Urothelium cell line (cell line): Measurements from ENCODE around the gene EPS8L2.
A peak's percentile ranks its signal among the peaks of the same experiment; 100 is the strongest.

Experiments
- DNase-seq: peaks from one replicate; pipeline ENCODE4 v3.0.0; 2011; ENCODE audit warnings: low spot score, mixed read lengths
- FAIRE-seq: peaks from 2 replicates; lab custom pipeline; 2011; peaks lifted over from hg19 to GRCh38; lab: Jason Lieb, UNC

Gene EPS8L2

DNA sequence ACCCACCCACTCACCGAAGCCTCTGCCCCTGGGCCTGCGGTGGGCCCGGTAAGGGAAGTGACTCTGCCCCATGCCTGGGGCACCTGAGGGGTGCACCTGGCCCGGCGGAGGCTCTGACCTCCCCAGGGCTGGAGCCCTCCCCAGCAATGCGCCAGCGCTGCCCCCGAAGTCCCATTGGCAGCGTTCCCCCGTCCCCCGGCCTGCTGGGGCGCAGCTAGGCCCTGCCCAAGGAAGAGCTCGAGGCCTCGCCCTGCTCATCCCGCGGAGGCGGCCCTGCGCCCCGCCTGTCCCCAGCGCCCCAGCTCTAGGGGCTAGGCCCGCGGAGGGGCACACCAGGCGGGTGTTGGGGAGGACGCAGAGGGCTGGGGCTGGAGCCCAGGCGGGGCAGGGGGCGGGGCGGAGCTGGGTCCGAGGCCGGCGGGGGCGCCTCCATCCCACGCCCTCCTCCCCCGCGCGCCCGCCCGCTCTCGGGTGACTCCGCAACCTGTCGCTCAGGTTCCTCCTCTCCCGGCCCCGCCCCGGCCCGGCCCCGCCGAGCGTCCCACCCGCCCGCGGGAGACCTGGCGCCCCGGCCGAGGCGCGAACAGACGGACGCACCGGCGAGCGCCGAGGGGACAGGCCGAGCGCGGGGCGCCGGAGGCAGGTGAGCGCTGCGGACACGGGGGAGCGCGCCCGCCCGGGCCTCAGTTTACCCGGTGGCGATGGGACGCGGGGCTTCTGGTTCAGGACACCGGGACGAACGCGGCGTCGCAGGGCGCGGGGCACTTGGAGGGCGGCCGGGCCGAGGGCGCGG lies at the start of gene EPS8L2:
Gene EPS8L2 (plus strand): TSS at position 586 of the 793 bp plus-strand sequence. CDS start 3,177 bp downstream, outside the sequence.
- FAIRE-seq: no peak
- DNase-seq: peak; percentile 51

DNA sequence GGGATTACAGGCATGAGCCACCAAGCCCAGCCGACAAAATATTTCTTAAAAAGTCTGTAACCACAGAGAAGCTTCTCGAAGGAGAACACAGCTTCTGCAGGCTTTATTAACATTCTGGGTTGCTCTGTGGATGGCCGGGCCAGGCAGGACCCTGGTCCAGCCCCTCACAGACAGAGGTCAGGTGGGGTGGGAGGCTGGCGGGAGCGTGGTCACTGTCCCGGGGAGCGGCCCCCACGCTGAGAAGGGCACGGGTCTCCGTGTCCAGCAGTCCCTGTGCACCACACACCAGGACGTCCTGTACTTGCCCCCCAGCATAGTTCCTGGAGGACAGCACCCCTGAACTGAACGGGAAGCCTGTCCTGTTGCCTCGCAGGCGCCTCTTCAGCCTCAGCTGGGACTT lies 49.6 kb upstream of the EPS8L2 start:
- FAIRE-seq: no peak
- DNase-seq: no peak

DNA sequence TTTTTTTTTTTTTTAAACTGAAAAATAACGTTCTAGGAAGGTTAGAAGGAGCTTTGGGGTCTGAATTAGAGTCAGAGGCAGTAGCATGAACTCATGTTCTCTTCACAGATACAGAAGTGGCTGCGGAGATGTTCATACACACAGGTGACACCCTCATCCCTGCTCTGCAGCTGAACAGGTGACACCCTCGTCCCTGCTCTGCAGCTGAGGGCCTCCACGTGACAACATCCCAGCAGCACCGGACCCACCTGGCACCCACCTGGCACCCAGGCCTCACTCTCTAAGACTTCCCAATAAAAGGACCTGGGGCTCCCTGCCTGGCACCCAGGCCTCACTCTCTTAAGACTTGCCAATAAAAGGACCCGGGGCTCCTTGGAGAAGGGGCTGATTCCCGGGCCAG lies 49.2 kb upstream of the EPS8L2 start:
- FAIRE-seq: no peak
- no peak for DNase-seq

DNA sequence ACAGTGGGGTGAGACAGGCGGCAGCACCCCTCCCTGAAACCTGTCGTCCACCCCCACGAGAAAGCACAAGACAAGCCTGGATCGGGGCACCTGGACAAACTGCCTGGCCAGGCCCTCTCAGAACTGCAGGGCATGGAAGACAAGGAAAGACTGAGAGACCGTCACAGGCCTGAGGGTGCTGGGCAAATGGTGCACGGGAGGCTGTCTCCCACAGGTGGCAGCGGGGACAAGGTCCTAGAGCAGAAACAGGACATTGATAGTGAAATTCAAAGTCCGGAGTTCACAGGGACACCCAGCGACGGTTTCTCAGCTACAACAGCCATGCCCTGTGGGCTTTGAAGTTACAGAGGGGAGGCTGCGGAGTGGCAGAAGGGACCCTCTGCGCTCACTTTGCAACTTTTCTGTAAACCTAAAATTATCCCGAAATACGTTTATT lies 48.3 kb upstream of the EPS8L2 start:
- no peak for DNase-seq
- no peak for FAIRE-seq

DNA sequence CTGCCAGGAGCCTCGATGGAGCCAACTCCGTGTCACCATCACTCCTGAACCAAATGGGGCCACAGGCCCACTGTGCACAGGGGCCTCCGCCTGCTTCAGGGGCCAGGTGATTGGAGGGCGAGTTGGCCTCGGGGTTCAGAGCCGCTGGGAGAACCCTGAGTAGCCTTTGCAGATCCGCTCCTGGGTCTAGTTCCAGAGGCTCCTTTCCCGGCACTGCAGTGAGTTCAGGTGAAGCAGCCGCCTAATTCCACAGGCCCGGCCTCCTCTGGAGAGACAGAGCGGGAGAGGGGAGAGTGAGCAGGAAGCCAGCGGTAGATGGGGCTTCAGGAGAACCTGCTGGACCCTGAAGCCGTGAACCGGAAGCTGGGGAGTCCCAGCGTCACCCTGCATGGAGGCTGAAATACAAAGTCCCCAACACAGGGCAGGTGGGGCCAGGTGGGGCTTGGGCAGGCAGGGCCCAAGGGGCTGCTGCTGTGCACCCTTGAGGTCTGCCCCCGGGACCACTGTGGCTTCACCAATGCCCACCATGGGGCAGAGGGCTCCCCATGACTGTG lies 46.4 kb upstream of the EPS8L2 start:
- no peak for FAIRE-seq
- DNase-seq: no peak

DNA sequence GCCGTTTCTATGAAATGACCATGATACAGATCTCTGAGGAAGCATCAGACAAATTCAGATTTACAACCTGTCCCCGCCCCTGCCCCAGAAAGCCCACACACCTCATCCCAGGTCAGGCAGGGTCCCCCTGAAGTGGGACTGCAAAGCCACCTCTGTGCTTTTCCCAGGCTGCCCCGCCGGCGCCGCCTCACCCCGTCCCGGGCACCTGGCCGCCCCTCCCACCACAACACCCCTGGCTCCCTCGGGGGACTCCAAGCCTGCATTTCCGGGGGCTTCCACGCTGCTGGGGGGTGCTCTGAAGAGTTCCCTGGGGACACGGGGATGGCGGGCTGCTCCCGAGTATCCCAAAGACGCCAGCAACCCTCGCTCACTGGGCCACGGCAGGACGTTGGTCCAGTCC lies 45.8 kb upstream of the EPS8L2 start:
- FAIRE-seq (no peak), DNase-seq (no peak)

GRCh38 chr11:660681-661444 lies 45.2 kb upstream of the EPS8L2 start:
- FAIRE-seq: no peak

GRCh38 chr11:662689-663274 lies 43.2 kb upstream of the EPS8L2 start:
- FAIRE-seq (peak; percentile 13), DNase-seq (peak; percentile 65)

More at GRCh38 chr11:660681-661444, 45.2 kb upstream of the EPS8L2 start:
- no peak for DNase-seq

DNA sequence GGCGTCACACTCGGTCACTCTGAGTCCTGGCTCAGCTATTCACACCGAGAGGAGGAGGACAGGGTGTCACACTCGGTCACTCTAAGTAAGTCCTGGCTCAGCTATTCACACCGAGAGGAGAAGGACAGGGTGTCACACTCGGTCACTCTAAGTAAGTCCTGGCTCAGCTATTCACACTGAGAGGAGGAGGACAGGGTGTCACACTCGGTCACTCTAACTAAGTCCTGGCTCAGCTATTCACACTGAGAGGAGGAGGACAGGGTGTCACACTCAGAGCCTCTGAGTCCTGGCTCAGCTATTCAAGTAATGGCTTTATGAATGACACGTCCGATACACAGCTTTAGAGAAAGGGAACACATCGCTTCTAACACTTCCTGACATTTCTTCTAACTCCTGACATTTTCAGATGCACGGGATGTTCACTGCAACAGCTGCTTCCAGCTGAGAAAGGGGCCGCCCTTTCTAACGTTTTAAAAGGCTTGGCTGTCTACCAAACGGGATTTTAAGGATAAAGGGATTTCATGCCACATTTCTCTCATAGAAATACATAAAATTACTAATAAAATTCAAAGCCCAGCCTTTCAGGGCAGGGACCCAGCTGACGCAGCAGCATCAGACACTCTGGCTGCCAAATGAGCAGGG lies 40.8 kb upstream of the EPS8L2 start:
- DNase-seq (no peak), FAIRE-seq (no peak)

DNA sequence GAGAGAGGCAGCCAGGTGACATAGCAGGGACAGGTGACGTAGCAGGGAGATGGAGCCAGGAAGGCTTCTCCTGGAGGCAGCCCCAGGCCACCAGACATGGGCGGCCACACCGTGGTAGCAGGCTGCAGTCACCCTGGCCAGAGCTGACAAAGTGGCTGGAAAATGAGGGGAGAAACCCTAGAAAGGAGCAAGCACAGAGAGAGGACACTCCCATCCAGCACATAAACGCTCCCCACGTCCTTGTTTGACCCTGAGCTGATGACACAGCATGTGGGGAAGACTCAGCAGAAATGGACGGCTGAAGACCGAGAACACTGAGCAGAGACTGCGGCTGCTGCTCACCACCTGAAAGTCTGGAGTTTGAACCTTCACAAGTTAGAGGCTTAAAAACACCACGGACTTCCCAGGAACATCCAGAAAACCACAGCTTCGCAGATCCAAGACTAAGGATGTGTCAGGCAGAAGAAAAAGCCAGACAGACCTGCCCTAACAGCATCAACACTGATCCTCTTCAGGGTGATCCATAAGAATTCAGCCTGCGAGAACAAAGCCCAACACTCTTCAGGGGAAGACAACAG lies 40.2 kb upstream of the EPS8L2 start:
- DNase-seq (no peak), FAIRE-seq (no peak)

- DNase-seq (no peak), FAIRE-seq (no peak)
Measured at GRCh38 chr11:673866-674265, 32.2 kb upstream of the EPS8L2 start.

DNA sequence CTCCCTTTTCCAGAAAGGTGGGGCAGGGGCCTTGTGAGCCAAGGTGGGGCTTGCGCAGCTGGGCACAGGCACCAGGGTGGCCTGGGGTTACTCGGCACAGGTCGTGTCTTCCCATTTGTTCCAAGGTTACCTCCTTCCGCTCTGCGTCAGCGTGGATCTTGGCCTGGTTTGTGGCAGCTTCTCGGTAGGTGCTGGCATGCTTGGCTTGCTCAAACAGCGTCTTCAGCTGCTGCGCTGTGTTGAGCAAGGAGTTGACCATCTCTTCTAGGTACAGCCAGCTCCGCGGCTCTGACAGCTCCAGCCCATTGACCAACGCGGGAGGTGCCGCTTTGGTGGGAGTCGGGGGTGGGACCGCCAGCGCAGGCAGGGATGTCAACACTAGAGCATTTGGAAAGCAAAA lies 31.6 kb upstream of the EPS8L2 start:
- FAIRE-seq (no peak), DNase-seq (no peak)

GRCh38 chr11:678297-678696 lies 27.7 kb upstream of the EPS8L2 start:
- FAIRE-seq: no peak
- no peak for DNase-seq

GRCh38 chr11:679271-680207 lies 26.5 kb upstream of the EPS8L2 start:
- DNase-seq (no peak), FAIRE-seq (no peak)

DNA sequence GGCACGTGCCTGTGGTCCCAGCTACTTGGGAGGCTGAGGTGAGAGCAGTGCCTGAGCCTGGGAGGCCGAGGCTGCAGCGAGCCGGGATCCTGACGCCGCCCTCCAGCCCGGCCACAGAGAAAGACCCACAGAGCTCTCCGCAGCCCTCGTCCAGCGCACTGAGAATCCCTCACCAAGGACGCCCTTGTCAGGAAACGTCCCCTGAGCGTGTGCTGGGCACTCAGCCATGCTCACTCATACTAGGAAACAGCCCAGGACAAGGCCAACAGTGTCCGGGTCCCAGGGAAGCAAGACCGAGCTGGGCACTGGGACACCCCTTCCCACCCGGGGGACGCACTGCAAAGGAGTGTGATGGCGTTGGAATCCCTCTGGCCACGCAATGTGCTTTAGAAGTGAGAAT lies 25.6 kb upstream of the EPS8L2 start:
- DNase-seq (no peak), FAIRE-seq (no peak)

- DNase-seq: no peak
- FAIRE-seq: no peak
Measured at GRCh38 chr11:680970-681369, 25.1 kb upstream of the EPS8L2 start.

- DNase-seq: no peak
Measured at GRCh38 chr11:686451-687243, 19.4 kb upstream of the EPS8L2 start.

DNA sequence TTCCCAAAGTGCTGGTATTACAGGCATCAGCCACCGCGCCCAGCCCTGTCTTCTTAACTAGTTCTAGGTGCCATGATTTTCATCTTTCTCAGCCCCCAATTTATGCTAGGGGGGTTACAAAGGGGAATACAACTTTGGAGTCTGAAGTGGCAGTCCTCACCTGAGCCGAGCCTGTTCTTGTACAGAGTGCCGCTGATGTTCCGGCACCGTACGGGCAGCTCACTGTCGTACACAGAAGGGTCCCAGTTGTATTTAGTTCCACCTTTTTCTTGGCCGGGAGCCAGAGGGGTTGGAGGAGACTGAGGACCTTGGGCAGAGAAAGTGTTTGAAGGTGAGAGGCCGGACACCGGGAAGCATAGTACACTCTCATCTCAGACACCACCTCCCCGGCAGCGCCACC lies 18.3 kb upstream of the EPS8L2 start:
- FAIRE-seq (no peak), DNase-seq (no peak)

More at GRCh38 chr11:686451-687243, 19.4 kb upstream of the EPS8L2 start:
- no peak for FAIRE-seq

- FAIRE-seq (no peak), DNase-seq (no peak)
Measured at GRCh38 chr11:688681-689080, 17.4 kb upstream of the EPS8L2 start.
